SK-N-SH (cell line): ENCODE measurements around the gene TMEM94. TPM values are rescaled to one million over a fixed set of nuclear protein-coding genes. Genes with fewer than 3 reads are reported as not detected.

Experiments
- CTCF ChIA-PET: fragments of 300-600, 350-600 bp; formaldehyde crosslinking; extraction: SDS; loops from one replicate; lab custom pipeline; 2021; lab: Yijun Ruan, JAX
- POLR2A ChIA-PET: fragments of 350-600 bp; sonication (Branson Sonifier 250); formaldehyde crosslinking; extraction: SDS; loops from one replicate; lab custom pipeline; 2020; ENCODE audit warnings: antibody characterized with exemption, inconsistent platforms; lab: Yijun Ruan, JAX
- DNase-seq: peaks from one replicate; pipeline ENCODE4 v3.0.0; 2012
- H2AFZ ChIP-seq: fragments of 200-600 bp; sonication (generic); 2 replicates; pipeline ENCODE4 v1.8.1; 2016; ENCODE audit warnings: antibody characterized with exemption, mild to moderate bottlenecking, low read depth
- H3F3A ChIP-seq: fragments of 200-600 bp; sonication (generic); replicated peaks from 2 replicates; pipeline ENCODE3; 2016; ENCODE audit warnings: antibody characterized with exemption, mild to moderate bottlenecking; ENCODE audit not compliant: insufficient read depth
- H3K27ac ChIP-seq, 2 experiments: fragments of 200-500 bp in 1 of 2; fragments of 200-600 bp in 1 of 2; sonication (Bioruptor generic) in 1 of 2; sonication (generic), shearing (Covaris generic) in 1 of 2; 2 replicates each; pipeline versions ENCODE4 v1.5.1 to v1.6.1; 2014 to 2016; ENCODE audit warnings: low read depth in 2 of 2, inconsistent platforms in 1 of 2, low read length in 1 of 2, mild to moderate bottlenecking in 1 of 2, mixed read lengths in 1 of 2
- H3K27me3 ChIP-seq: fragments of 200-600 bp; sonication (generic), shearing (Covaris generic); 2 replicates; pipeline ENCODE4 v1.6.1; 2016; ENCODE audit warnings: mixed run types; ENCODE audit not compliant: insufficient read depth
- H3K36me3 ChIP-seq, 2 experiments: fragments of 200-500 bp in 1 of 2; fragments of 200-600 bp in 1 of 2; sonication (Bioruptor generic) in 1 of 2; sonication (generic) in 1 of 2; replicated peaks in 1 of 2; 2 replicates each; pipeline versions ENCODE3 to v1.5.1; 2014 to 2016; ENCODE audit warnings: low read length in 1 of 2, mild to moderate bottlenecking in 1 of 2; ENCODE audit not compliant: insufficient read depth in 2 of 2, control insufficient read depth in 1 of 2
- H3K4me1 ChIP-seq, 2 experiments: fragments of 200-500 bp in 1 of 2; fragments of 200-600 bp in 1 of 2; sonication (Bioruptor generic) in 1 of 2; sonication (generic), shearing (Covaris generic) in 1 of 2; 2 replicates each; pipeline versions ENCODE4 v1.5.1 to v1.6.1; 2014 to 2016; ENCODE audit warnings: low read depth in 1 of 2, low read length in 1 of 2, mixed run types in 1 of 2; ENCODE audit not compliant: insufficient read depth in 2 of 2, control insufficient read depth in 1 of 2
- H3K4me2 ChIP-seq: fragments of 200-600 bp; sonication (generic), shearing (Covaris generic); 2 replicates; pipeline ENCODE4 v1.6.1; 2017; ENCODE audit warnings: mixed run types
- H3K4me3 ChIP-seq, 2 experiments: fragments of 200-500 bp in 1 of 2; fragments of 200-600 bp in 1 of 2; sonication (Bioruptor generic) in 1 of 2; sonication (generic), shearing (Covaris generic) in 1 of 2; 2 replicates each; pipeline versions ENCODE4 v1.5.1 to v1.8.1; 2014 to 2016; ENCODE audit warnings: low read depth in 2 of 2, inconsistent platforms in 1 of 2, low read length in 1 of 2, mild to moderate bottlenecking in 1 of 2, mixed read lengths in 1 of 2, moderate library complexity in 1 of 2
- H3K79me2 ChIP-seq: fragments of 200-600 bp; sonication (generic); 2 replicates; pipeline ENCODE4 v1.8.1; 2017; ENCODE audit warnings: mild to moderate bottlenecking; ENCODE audit not compliant: insufficient read depth
- H3K9ac ChIP-seq: fragments of 200-600 bp; sonication (generic); 2 replicates; pipeline ENCODE4 v1.6.1; 2017; ENCODE audit warnings: mixed run types
- H3K9me2 ChIP-seq: fragments of 200-600 bp; sonication (generic); 2 replicates; pipeline ENCODE4 v1.6.1; 2017; ENCODE audit warnings: mixed run types
- H3K9me3 ChIP-seq: fragments of 200-600 bp; sonication (generic); 2 replicates; pipeline ENCODE4 v1.6.1; 2017; ENCODE audit warnings: mixed run types, mild to moderate bottlenecking, moderate library complexity
- H4K20me1 ChIP-seq: fragments of 200-600 bp; sonication (generic); 2 replicates; pipeline ENCODE4 v1.6.1; 2017; ENCODE audit warnings: mild to moderate bottlenecking, mixed run types; ENCODE audit not compliant: insufficient read depth
- CHD2 ChIP-seq: fragments of 150-350 bp; IDR thresholded peaks from 2 replicates; pipeline ENCODE4 v1.6.1; 2018; ENCODE audit warnings: low read length; ENCODE audit not compliant: partially characterized antibody
- CTCF ChIP-seq: fragments of 200-600 bp; sonication (generic); IDR thresholded peaks from 2 replicates; pipeline ENCODE4 v1.6.1; 2017; ENCODE audit warnings: antibody characterized with exemption, mild to moderate bottlenecking, moderate library complexity
- ELF1 ChIP-seq: IDR thresholded peaks from 2 replicates; pipeline ENCODE4 v1.4.0; 2012
- EP300 ChIP-seq, 2 experiments: IDR thresholded peaks; 2 replicates each; pipeline versions ENCODE4 v1.4.0 to v1.6.1; 2012; ENCODE audit warnings: borderline replicate concordance in 1 of 2, low read depth in 1 of 2, low read length in 1 of 2
- EZH2phosphoT487 ChIP-seq: fragments of 200-600 bp; sonication (generic); IDR thresholded peaks from 2 replicates; pipeline ENCODE4 v1.6.1; 2017; ENCODE audit warnings: low read depth, mixed run types, mild to moderate bottlenecking, antibody characterized with exemption, moderate library complexity, borderline replicate concordance
- FOSL2 ChIP-seq: IDR thresholded peaks from 2 replicates; pipeline ENCODE4 v1.4.0; 2012; ENCODE audit warnings: low read depth, mild to moderate bottlenecking, moderate library complexity, borderline replicate concordance
- FOXM1 ChIP-seq: IDR thresholded peaks from 2 replicates; pipeline ENCODE4 v1.4.0; 2012; ENCODE audit warnings: low read depth, mild to moderate bottlenecking
- GABPA ChIP-seq: IDR thresholded peaks from 2 replicates; pipeline ENCODE4 v1.4.0; 2012; ENCODE audit warnings: low read depth, mild to moderate bottlenecking
- GATA2 ChIP-seq: sonication (generic); formaldehyde crosslinking; IDR thresholded peaks from 2 replicates; pipeline ENCODE4 v1.5.0; 2020; ENCODE audit warnings: mild to moderate bottlenecking, missing genetic modification reagents
- IRF3 ChIP-seq: fragments of 150-350 bp; IDR thresholded peaks from 2 replicates; pipeline ENCODE4 v1.6.1; 2016; ENCODE audit warnings: mild to moderate bottlenecking, low read depth, low read length
- JUND ChIP-seq: IDR thresholded peaks from 2 replicates; pipeline ENCODE4 v1.4.0; 2012
- MAX ChIP-seq: IDR thresholded peaks from 2 replicates; pipeline ENCODE4 v1.4.0; 2012; ENCODE audit warnings: low read depth
- MEF2A ChIP-seq: IDR thresholded peaks from 2 replicates; pipeline ENCODE4 v1.4.0; 2012; ENCODE audit warnings: low read depth, borderline replicate concordance
- NFIC ChIP-seq: IDR thresholded peaks from 2 replicates; pipeline ENCODE4 v1.4.0; 2012; ENCODE audit warnings: borderline replicate concordance
- PBX3 ChIP-seq: IDR thresholded peaks from 2 replicates; pipeline ENCODE4; 2012
- POLR2AphosphoS5 ChIP-seq: IDR thresholded peaks from 2 replicates; pipeline ENCODE4 v1.6.1; 2012; ENCODE audit warnings: low read depth, low read length
- RAD21 ChIP-seq: IDR thresholded peaks from 2 replicates; pipeline ENCODE4 v1.6.1; 2012; ENCODE audit warnings: mild to moderate bottlenecking, low read length
- RCOR1 ChIP-seq: fragments of 150-350 bp; IDR thresholded peaks from 2 replicates; pipeline ENCODE4 v1.6.1; 2017; ENCODE audit warnings: antibody characterized with exemption, low read length
- RFX5 ChIP-seq: IDR thresholded peaks from 2 replicates; pipeline ENCODE4 v1.6.1; 2012; ENCODE audit warnings: mild to moderate bottlenecking, improper control_type of control experiment, low read length
- SIN3A ChIP-seq: IDR thresholded peaks from 2 replicates; pipeline ENCODE4 v1.6.1; 2012; ENCODE audit warnings: low read depth, mild to moderate bottlenecking, low read length, moderate library complexity, borderline replicate concordance
- SMC3 ChIP-seq: IDR thresholded peaks from 2 replicates; pipeline ENCODE4 v1.6.1; 2012; ENCODE audit warnings: low read depth, low read length, improper control_type of control experiment
- TAF1 ChIP-seq: IDR thresholded peaks from 2 replicates; pipeline ENCODE4 v1.6.1; 2012; ENCODE audit warnings: low read depth, mild to moderate bottlenecking, low read length, moderate library complexity, borderline replicate concordance
- TCF12 ChIP-seq: IDR thresholded peaks from 2 replicates; pipeline ENCODE4 v1.4.0; 2012
- TEAD4 ChIP-seq: IDR thresholded peaks from 2 replicates; pipeline ENCODE4 v1.4.0; 2012; ENCODE audit warnings: mild to moderate bottlenecking, borderline replicate concordance; ENCODE audit not compliant: insufficient read depth
- USF2 ChIP-seq: fragments of 150-350 bp; IDR thresholded peaks from 2 replicates; pipeline ENCODE4 v1.6.1; 2017; ENCODE audit warnings: antibody characterized with exemption, low read length, low read depth, borderline replicate concordance
- YY1 ChIP-seq: IDR thresholded peaks from 2 replicates; pipeline ENCODE4 v1.4.0; 2012; ENCODE audit warnings: low read depth, mild to moderate bottlenecking
- ZBTB33 ChIP-seq: IDR thresholded peaks from 2 replicates; pipeline ENCODE4 v1.4.0; 2012; ENCODE audit warnings: low read depth, borderline replicate concordance
- WGBS: methylation state at CpG from one replicate; pipeline ENCODE4 v1.1.6; 2017; ENCODE audit warnings: low lambda C conversion rate; 5-methylcytosine and 5-hydroxymethylcytosine counted together
- polyA plus RNA-seq, 3 experiments: library from polyadenylated mRNA; depleted of rRNA; stranded (reverse); fragments of >200 nt; gene quantifications; 2 replicates each; pipeline ENCODE4 v1.2.3, GENCODE V29; 2012

The TMEM94 gene
- polyA plus RNA-seq, 1 of the 3 experiments (the other 2 are of a cell fraction): 89.9 TPM

GRCh38 chr17:75457047-75457654 is 716 bp downstream of the TMEM94 start:
- POLR2A ChIA-PET: interaction anchor here (0.9 to 1.6 kb wide), 9 partner anchors 10 to 196 kb away, joined by 3 to 15 read pairs (median 4); partner anchors contain the start of genes GGA3, LLGL2, MRPS7 and TSEN54
- DNase-seq: peak; percentile 86
- peaks cover 0 to 15% of the 10 kb centered on the region in 2 experiments; a peak in 3 of 4 replicates for H3K4me1 ChIP-seq
- TF ChIP-seq SMC3: no peak
- TF ChIP-seq IRF3: no peak
- peak; percentile 40; the same call in 1 of the 2 replicates for TF ChIP-seq SIN3A
- no peak for TF ChIP-seq GABPA
- TF ChIP-seq MAX: peak; percentile 95
- no peak for TF ChIP-seq RFX5
- TF ChIP-seq NFIC: no peak
- TF ChIP-seq GATA2 (CRISPR knock-in tag): no peak
- TF ChIP-seq FOXM1: no peak; the same call in 1 of the 2 replicates
- no peak for TF ChIP-seq PBX3
- TF ChIP-seq EZH2phosphoT487: no peak
- TF ChIP-seq CHD2: no peak
- no peak for TF ChIP-seq ZBTB33
- no peak for TF ChIP-seq ELF1
- TF ChIP-seq MEF2A: no peak
- no peak for TF ChIP-seq RAD21
- TF ChIP-seq FOSL2: no peak
- no peak for TF ChIP-seq TCF12
- peak; percentile 30; the same call in 1 of the 2 replicates for TF ChIP-seq TAF1
- no peak for TF ChIP-seq EP300 (IDR thresholded peaks at IDR 0.05; ENCODE audit: borderline replicate concordance in 1 of 2, low read depth in 1 of 2, low read length in 1 of 2)
- no peak for TF ChIP-seq YY1
- no peak for TF ChIP-seq RCOR1
- no peak; the same call in 1 of the 2 replicates for TF ChIP-seq USF2
- no peak for TF ChIP-seq JUND
- peak; percentile 74 for TF ChIP-seq POLR2AphosphoS5
- TF ChIP-seq CTCF: no peak
- TF ChIP-seq TEAD4: no peak

More at GRCh38 chr17:75457047-75457654, 716 bp downstream of the TMEM94 start:
- CTCF ChIA-PET: interaction anchor here (0.8 to 2.4 kb wide), 14 partner anchors 10 to 293 kb away, joined by 3 to 13 read pairs (median 4); partner anchors contain the start of genes MIF4GD and TSEN54
- Histone ChIP-seq H3K27me3 (no peaks in the 10 kb centered on the region), H3K4me2 (peak overlapping the region; percentile 95), H3K79me2 (peaks cover 42% of the 10 kb centered on the region), H4K20me1 (no peaks in the 10 kb centered on the region), H3F3A (no peaks in the 10 kb centered on the region), H3K9me2 (no peaks in the 10 kb centered on the region), H3K36me3 (no peaks in the 10 kb centered on the region), H2AFZ (peak overlapping the region; percentile 84), H3K27ac (peak overlapping the region; percentile 89 to 90), H3K9ac (peak overlapping the region; percentile 92), H3K9me3 (no peaks in the 10 kb centered on the region), H3K4me3 (peak overlapping the region; percentile 74 to 82)
- WGBS: 2% methylated on average over 31 of the region's 38 CpGs
